Left lobe of liver (tissue), 2 donors: ENCODE measurements around the gene EFCAB6. TPM values are rescaled to one million over a fixed set of nuclear protein-coding genes. Genes with fewer than 3 reads are reported as not detected.
A peak's percentile ranks its signal among the peaks of the same experiment; 100 is the strongest.

Source experiments
- ATAC-seq: fragments of 200-7000 bp; cut with Tn5 transposase; one replicate; pipeline ENCODE4 v1.9.1; 2020; ENCODE audit warnings: mild to moderate bottlenecking, moderate library complexity
- DNase-seq: peaks from one replicate; pipeline ENCODE4 v3.0.0-alpha.2; 2020; ENCODE audit warnings: low spot score
- total RNA-seq: library from RNA; stranded (reverse); gene quantifications from one replicate; pipeline ENCODE4 v1.2.1, GENCODE V29; 2021
- donor health status: DM: no; HTN: no; CAD: no; lungs with moderate emphysema.
- donor health status: DM: no; HTN: yes; CAD: no.

EFCAB6 gene
- total RNA-seq, 1 donor from 2014 or later, result 0.45 TPM

DNA sequence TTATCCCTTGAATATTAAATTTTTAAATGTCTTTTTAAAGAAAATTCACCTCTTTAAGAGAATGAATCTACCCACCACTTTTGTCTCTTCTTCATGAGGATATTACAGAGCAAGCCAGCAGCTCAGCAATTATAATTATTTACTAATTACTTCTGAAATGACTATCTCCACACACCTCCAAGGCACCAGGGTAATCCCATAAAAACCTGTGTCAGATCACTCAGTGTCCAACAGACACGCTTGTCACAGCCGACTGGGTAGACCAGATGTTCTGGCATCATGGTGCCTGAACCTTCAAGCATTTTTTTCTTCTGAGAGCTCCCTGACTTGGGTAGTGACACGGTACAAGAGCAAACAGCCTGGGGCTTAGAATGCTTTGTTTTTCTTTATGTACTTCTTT is 61.4 kb downstream of the EFCAB6 start:
- ATAC-seq (no peak), DNase-seq (no peak)

DNA sequence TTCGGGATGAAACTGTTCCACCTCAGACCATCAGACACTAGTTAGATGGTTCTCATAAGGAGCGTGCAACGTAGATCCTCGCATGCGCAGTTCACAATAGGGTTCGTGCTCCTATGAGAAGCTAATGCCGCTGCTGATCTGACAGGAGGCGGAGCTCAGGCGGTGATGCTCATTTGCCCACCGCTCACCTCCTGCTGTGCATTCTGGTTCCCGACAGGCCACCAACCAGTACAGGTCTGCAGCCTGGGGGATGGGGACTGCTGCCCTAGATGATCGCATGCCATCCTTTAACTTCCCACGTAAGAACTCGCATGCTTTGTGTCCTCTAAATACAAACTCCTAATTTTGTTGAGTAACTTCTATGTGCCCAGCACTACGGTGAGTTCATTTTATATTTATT is 62.6 kb downstream of the EFCAB6 start:
- ATAC-seq, result no peak
- no peak for DNase-seq

DNA sequence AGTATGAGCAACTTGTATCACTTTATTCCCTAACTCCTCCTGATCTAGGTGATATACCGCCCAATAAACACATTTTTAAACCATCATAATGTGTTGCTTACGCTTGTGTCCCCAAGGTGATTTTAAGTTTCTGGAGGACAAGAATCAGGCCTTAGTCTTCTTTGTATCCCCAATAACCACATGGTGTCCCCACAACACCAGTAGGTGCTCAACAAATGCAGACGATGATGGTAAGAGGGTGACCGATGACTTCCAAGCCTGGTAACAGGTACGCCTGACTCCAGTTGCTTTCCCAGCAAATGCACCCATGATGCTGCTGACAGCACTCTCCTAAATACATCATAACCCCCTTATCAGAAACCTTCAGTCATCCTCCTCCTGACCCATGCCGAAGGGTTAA is 64.2 kb downstream of the EFCAB6 start:
- DNase-seq (no peak), ATAC-seq (no peak)

- ATAC-seq (no peak), DNase-seq (no peak)
Observed at GRCh38 chr22:43747058-43747457, 65.0 kb downstream of the EFCAB6 start.

DNA sequence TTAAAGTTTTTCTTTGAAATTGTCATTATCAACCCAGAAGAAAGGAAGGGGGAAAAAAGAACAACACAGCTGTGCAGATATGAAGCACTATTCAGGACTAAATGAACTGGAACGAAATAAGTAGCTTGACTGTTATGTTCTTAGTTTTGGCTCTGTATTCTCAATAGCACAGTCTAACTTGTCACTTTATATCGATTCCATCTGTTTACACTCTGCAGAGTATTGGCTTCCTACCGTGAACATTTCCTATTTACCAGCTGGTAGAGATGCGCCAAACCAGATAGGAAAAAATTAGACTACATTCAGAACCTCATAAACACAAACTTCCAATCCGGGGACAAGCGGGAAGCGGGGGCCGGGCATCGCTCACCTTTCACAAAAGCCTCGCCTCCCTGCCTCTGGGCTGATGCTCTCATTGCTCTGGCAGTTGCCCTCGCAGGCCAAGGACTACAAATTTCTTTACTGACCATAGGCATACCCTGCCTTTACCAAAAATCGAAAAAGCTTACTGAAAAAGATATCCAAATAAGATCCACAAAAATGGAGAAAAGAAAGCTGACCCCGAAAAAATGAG is 66.2 kb downstream of the EFCAB6 start:
- no peak for DNase-seq
- ATAC-seq, result peak; percentile 73

GRCh38 chr22:43745411-43745770 is 66.7 kb downstream of the EFCAB6 start:
- no peak for ATAC-seq
- no peak for DNase-seq

- ATAC-seq (no peak), DNase-seq (no peak)
Observed at GRCh38 chr22:43744700-43745410, 67.2 kb downstream of the EFCAB6 start.

GRCh38 chr22:43743929-43744643 is 68.0 kb downstream of the EFCAB6 start:
- ATAC-seq (no peak), DNase-seq (no peak)

GRCh38 chr22:43743131-43743530 is 69.0 kb downstream of the EFCAB6 start:
- no peak for ATAC-seq
- DNase-seq, result no peak

GRCh38 chr22:43742154-43742950 is 69.8 kb downstream of the EFCAB6 start:
- no peak for DNase-seq
- no peak for ATAC-seq

GRCh38 chr22:43740587-43741270 is 71.4 kb downstream of the EFCAB6 start:
- ATAC-seq (no peak), DNase-seq (no peak)

- ATAC-seq, result no peak
Observed at GRCh38 chr22:43739851-43740379, 72.2 kb downstream of the EFCAB6 start.

GRCh38 chr22:43737150-43737828 is 74.8 kb downstream of the EFCAB6 start:
- ATAC-seq (no peak), DNase-seq (no peak)

More at GRCh38 chr22:43739851-43740379, 72.2 kb downstream of the EFCAB6 start:
- no peak for DNase-seq

GRCh38 chr22:43736651-43737050 is 75.5 kb downstream of the EFCAB6 start:
- DNase-seq, result no peak
- ATAC-seq, result no peak

DNA sequence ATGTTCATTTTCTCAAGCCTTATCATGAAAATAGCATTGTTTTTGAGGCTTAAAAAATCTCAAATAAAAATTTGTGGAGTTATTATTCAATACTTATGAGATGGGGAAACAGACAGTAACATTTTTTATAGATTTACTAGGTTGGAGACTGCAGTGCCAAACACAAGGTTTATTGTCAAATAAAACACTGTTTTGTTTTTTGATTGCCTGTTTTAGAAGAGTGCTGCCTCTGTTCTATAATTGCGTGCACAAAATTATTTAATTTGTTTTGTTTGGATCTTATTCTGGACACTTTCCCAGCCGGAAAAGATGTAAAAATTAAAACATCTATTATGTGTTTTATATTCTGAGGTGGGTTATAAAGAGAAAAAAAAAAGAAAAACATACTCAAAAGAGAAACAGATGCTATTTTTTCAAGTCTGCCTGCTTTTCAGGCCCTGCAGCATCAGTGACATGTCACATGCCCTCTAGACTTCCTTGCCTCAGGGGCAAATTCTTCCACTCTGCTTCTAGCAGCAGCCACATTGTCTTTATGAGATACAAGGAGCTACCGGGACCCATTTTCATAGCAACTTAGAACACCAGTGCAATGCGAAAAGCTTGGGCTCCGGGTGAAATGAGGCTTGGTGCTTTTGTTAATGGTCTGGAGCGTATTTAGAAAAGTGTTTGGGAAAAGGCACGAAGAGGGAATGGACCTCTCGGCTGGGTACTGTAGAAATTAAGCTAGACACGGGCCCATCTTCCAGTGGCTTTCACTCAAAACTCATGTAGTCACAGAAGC is 77.5 kb downstream of the EFCAB6 start:
- no peak for ATAC-seq
- DNase-seq, result no peak

DNA sequence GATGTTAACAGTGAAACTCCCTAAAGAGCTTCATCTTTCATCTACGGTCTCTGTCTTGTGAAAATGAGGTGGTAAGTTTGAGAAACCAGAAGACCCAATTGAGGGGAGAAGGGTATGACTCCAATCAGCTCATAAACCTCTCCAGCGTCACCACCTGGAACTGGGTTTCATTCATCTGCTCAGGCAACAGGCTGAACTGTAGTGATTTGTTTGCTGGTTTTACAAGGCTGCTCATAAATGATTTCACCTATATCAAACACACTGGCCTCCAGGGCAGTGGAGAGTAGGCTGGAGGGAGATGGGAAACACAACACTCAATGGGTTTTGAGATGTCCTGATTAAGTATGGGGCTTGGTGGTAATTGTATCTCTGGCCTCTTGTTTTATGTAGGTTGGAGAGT is 79.0 kb downstream of the EFCAB6 start:
- no peak for DNase-seq

DNA sequence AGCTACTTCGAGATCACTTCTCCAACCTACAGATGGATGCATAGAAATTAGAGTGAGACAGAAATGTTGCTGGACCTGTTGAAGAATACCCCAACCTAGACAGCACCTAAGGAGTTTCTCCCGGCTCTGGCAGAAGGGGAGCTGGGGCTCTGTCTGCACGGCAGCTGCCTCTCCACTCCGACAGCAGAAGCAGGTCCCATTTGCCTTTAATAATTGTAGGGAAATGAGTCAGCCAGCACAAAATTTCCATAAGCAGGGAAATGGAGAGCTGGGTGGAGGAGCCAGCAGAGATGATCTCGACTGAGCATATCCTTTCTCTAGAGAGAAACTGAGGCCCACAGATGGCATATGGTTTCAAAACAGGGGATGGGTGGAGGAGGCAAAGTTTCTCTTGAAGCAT is 80.1 kb downstream of the EFCAB6 start:
- no peak for ATAC-seq
- no peak for DNase-seq

More for the DNA sequence above, 79.0 kb downstream of the EFCAB6 start:
- no peak for ATAC-seq

DNA sequence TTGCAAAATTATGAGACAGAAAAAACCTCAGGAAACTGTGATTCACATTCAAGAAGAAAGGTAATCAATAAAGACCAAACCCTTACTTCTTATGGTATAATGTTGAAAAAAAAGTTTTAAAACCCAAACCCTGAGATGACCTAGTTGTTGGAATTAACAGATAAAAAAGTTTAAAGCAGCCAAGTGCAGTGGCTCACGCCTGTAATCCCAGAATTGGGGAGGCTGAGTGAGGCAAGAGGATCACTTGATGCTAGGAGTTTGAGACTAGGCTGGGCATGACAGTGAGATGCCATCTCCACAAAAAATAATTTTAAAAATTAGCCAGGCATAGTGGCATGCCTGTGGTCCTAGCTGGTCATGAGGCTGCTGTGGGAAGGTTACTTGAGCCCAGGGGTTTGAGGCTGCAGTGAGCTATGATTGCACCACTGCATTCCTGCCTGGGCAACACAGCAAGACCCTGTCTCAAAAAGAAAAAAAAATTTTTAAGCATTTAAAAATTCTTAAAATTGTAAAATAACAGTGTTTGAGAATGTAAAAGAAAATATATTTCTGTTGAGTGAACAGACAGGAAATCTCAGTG is 85.1 kb downstream of the EFCAB6 start:
- DNase-seq, result no peak
- ATAC-seq, result no peak

- DNase-seq, result no peak
- ATAC-seq, result no peak
Observed at GRCh38 chr22:43726322-43726721, 85.8 kb downstream of the EFCAB6 start.
